DOHH2 (cell line): ENCODE measurements around the gene RNF32.

Experiments
- EZH2phosphoT487 ChIP-seq: fragments of 200-600 bp; sonication (generic); IDR thresholded peaks from 2 replicates; pipeline ENCODE4 v1.6.1; 2017; ENCODE audit warnings: borderline replicate concordance, mild to moderate bottlenecking, antibody characterized with exemption, low read length, moderate library complexity, mixed read lengths
- TF ChIP-seq, protein P1 (sequence below): fragments of 200-600 bp; sonication (generic); IDR thresholded peaks from one replicate; pipeline ENCODE4 v1.5.1; 2014; ENCODE audit warnings: antibody characterized with exemption, mild to moderate bottlenecking, low read depth, low read length; ENCODE audit not compliant: poor library complexity, severe bottlenecking

DNA sequence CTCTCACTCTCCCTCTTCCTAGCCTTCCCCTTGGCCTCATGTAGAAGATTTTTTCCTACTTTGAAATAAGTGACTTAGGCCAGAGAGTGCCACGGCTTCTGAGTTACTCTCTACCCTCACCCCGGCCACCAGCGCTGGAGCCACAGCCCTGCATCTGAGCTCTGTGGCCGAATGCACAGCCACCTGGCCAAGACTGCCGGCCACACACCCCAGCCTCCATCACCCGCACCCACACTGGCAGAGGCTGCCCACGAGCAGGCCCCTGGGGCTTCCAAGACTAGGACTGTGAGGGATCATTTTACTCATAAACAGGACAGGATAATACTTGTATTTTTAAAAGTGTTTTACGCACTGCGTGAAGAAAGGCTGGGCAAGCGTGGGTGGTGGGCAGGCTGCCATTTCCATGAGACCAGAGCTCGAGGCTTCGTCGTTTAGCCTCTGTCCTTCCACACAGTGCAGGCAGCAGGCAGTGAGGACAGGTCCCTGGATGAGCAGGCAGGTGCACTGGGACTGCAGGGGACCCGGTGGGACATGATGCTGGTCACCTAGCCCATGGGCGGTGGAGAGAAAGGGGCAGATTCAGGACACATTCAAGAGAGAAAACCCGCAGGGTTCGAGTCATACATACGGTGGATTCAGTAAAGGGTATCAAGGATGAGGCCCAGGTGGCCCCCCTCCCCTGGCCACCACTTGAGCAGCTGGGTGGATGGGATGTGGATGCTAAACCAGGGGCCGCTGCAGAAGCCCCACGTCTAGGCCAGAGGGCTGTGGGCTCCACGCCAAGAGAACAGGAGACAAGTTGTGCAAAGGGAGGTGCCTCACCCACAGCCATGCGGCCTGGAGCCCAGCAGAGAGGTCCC, 35.5 kb upstream of the RNF32 start:
- TF ChIP-seq, protein P1, sequence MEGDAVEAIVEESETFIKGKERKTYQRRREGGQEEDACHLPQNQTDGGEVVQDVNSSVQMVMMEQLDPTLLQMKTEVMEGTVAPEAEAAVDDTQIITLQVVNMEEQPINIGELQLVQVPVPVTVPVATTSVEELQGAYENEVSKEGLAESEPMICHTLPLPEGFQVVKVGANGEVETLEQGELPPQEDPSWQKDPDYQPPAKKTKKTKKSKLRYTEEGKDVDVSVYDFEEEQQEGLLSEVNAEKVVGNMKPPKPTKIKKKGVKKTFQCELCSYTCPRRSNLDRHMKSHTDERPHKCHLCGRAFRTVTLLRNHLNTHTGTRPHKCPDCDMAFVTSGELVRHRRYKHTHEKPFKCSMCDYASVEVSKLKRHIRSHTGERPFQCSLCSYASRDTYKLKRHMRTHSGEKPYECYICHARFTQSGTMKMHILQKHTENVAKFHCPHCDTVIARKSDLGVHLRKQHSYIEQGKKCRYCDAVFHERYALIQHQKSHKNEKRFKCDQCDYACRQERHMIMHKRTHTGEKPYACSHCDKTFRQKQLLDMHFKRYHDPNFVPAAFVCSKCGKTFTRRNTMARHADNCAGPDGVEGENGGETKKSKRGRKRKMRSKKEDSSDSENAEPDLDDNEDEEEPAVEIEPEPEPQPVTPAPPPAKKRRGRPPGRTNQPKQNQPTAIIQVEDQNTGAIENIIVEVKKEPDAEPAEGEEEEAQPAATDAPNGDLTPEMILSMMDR, result no peak
- no peak for TF ChIP-seq EZH2phosphoT487
